Breast epithelium (tissue), 4 donors: ENCODE results near the gene NRXN2. TPM values are rescaled to one million over a fixed set of nuclear protein-coding genes. Genes with fewer than 3 reads are reported as not detected.

Experiments
- DNase-seq, 2 donors: peaks; one replicate each; pipeline ENCODE4 v3.0.0-alpha.2; 2019; ENCODE audit warnings: low spot score in 2 of 2
- H3K27ac ChIP-seq, 2 donors: fragments of 200-600 bp; sonication (generic) in 1 of 2; one replicate each; pipeline ENCODE4 v1.5.1; 2016 to 2019; ENCODE audit warnings: mild to moderate bottlenecking in 1 of 2
- H3K27me3 ChIP-seq, 2 donors: fragments of 200-600 bp; sonication (generic) in 1 of 2; one replicate each; pipeline versions ENCODE4 v1.5.1 to v1.6.0; 2017 to 2019; ENCODE audit warnings: control low read depth in 1 of 2, mild to moderate bottlenecking in 1 of 2
- H3K36me3 ChIP-seq: fragments of 200-600 bp; one replicate; pipeline ENCODE4 v1.5.1; 2019
- H3K4me1 ChIP-seq, 2 donors: fragments of 200-600 bp; sonication (generic); one replicate each; pipeline ENCODE4 v1.5.1; 2016 to 2019; ENCODE audit warnings: control low read depth in 1 of 2
- H3K4me3 ChIP-seq, 3 donors: fragments of 200-600 bp; sonication (generic); 1 replicate in 2 of 3; 2 replicates in 1 of 3; pipeline ENCODE4 v1.5.1; 2016 to 2019; ENCODE audit warnings: mild to moderate bottlenecking in 3 of 3, moderate library complexity in 2 of 3
- H3K9me3 ChIP-seq, 2 donors: fragments of 200-600 bp; sonication (generic) in 1 of 2; one replicate each; pipeline ENCODE4 v1.5.1; 2016 to 2019; ENCODE audit warnings: control low read depth in 1 of 2
- POLR2A ChIP-seq: fragments of 450-650 bp; IDR thresholded peaks from one replicate; pipeline ENCODE4 v1.6.1; 2016; ENCODE audit warnings: antibody characterized with exemption, mild to moderate bottlenecking, moderate library complexity
- POLR2AphosphoS5 ChIP-seq, 3 donors: sonication (generic); formaldehyde crosslinking; IDR thresholded peaks; one replicate each; pipeline ENCODE4 v1.6.1; 2017; ENCODE audit warnings: antibody characterized with exemption in 3 of 3
- intact Hi-C: fragments of 100-400 bp; cut with DNase I; formaldehyde crosslinking; loops from one replicate; pipeline ENCODE4 v1.15.1; 2023; ENCODE audit warnings: low total_unique reads
- total RNA-seq, 3 donors: library from RNA; depleted of rRNA; stranded (reverse); fragments of >200 nt; gene quantifications; one replicate each; pipeline ENCODE4 v1.1.0, GENCODE V29; 2016
- TF ChIP-seq, protein P1 (sequence below), 3 donors: fragments of 450-650 bp; IDR thresholded peaks; one replicate each; pipeline ENCODE4 v1.5.1; 2016 to 2017; ENCODE audit warnings: antibody characterized with exemption in 3 of 3, mild to moderate bottlenecking in 3 of 3, moderate library complexity in 3 of 3

Gene NRXN2
- total RNA-seq, 3 donors from 2014 or later: 1.8 to 4.3 (median 3.5) TPM

DNA sequence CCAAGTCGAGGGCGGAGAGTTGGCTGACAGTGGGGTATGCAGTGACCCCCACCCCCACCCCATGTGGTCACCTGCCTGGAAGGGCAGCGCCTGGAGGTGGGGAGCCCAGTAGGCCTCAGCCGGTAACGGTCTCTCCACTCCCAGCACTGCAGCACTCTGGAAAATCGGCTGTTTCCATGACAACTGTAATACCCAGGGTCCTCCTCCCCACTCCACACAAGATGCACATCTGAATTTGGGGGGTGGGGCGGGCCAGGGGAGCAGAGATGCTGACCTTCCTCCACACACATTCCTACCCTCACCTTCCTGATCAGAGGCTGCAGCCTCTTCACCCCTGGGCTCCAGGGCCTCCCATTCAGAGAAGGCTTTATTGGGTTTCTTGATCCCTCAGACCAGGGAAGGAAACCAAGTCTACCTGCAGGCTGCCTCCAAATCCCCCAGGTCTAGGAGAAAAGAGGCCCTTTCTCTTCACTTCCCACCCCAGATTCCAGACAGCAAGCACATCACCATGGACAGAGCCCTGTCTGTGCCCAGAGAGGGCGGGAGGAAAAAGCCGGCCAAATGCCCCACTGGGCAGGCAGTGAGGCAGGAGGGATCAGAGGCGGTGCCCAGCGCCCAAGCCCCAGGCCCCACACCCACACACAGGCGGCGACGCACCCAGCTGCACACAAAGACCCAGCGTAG is 85.5 kb downstream of the NRXN2 start:
- H3K4me3 ChIP-seq: peak overlapping the region in 2 of 3 donors; percentile 29 to 48
- TF ChIP-seq, protein P1, sequence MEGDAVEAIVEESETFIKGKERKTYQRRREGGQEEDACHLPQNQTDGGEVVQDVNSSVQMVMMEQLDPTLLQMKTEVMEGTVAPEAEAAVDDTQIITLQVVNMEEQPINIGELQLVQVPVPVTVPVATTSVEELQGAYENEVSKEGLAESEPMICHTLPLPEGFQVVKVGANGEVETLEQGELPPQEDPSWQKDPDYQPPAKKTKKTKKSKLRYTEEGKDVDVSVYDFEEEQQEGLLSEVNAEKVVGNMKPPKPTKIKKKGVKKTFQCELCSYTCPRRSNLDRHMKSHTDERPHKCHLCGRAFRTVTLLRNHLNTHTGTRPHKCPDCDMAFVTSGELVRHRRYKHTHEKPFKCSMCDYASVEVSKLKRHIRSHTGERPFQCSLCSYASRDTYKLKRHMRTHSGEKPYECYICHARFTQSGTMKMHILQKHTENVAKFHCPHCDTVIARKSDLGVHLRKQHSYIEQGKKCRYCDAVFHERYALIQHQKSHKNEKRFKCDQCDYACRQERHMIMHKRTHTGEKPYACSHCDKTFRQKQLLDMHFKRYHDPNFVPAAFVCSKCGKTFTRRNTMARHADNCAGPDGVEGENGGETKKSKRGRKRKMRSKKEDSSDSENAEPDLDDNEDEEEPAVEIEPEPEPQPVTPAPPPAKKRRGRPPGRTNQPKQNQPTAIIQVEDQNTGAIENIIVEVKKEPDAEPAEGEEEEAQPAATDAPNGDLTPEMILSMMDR (IDR thresholded peaks at IDR 0.05): no peak
- TF ChIP-seq POLR2A (no peak), POLR2AphosphoS5 (IDR thresholded peaks at IDR 0.05) (no peak)
- H3K36me3 ChIP-seq: no peaks in the 10 kb centered on the region
- peaks cover 0 to 42% of the 10 kb centered on the region in 2 donors for H3K27me3 ChIP-seq
- intact Hi-C loops: no loop called here
- H3K4me1 ChIP-seq: no peaks in the 10 kb centered on the region
- H3K27ac ChIP-seq: no peak overlapping the region
- H3K9me3 ChIP-seq: no peaks in the 10 kb centered on the region
- DNase-seq: no peak

DNA sequence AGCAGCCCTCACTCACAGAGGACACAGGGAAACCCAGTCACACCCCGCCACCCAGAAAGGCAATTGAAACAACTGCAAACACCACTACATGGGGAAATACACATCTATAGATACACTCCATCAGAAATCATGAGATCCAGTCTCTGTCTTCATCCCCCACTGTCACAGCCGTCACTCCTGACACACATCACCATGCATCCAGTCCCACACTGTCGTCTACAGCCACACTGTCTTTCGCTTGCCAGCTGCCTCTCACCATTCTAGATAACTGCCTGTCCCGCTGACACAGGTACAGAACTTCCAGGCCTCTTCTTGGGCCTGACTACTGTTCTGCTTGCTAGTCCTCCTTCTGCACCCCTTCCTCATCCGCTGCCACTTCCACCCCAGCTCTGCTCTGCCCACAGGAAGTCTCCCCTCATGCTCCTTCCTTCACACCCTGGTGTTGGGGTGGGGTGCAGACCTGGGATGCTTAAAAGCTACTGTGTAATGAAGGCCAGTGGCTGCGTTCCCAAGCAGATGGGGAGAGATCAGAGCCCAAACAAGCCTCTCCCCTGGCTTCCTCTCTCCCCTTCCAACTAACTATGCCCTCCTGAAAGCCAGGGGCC is 89.3 kb downstream of the NRXN2 start:
- H3K36me3 ChIP-seq: no peaks in the 10 kb centered on the region
- no peak overlapping the region for H3K27ac ChIP-seq
- H3K27me3 ChIP-seq: peaks cover 0 to 18% of the 10 kb centered on the region in 2 donors

DNA sequence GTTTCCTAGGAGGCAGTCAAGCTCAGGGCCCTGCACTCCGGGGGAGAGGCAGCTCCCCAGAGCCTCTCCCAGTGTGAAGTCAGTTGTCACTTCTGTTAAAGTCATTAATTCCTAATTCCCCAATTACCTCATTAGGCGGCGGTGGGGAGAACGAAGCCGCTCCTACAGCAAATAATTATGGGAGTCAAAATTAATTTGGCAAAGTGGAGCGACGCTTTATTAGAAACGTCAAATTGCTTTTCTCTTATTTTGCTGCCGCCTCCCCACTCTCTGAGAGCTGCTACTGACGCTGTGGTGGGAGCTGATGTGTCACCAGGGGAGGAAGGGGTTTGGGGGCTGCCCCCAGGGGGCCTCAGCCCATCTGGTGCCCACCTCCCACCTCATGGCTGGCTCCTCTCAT is 90.3 kb downstream of the NRXN2 start:
- TF ChIP-seq POLR2AphosphoS5 (IDR thresholded peaks at IDR 0.05) (no peak), POLR2A (no peak)
- TF ChIP-seq, protein P1 (IDR thresholded peaks at IDR 0.05): no peak
- no peak overlapping the region for H3K4me3 ChIP-seq
- H3K36me3 ChIP-seq: no peaks in the 10 kb centered on the region
- H3K4me1 ChIP-seq: no peaks in the 10 kb centered on the region
- H3K9me3 ChIP-seq: no peaks in the 10 kb centered on the region
- intact Hi-C loops: no loop called here
- no peak for DNase-seq
- H3K27ac ChIP-seq: no peak overlapping the region
- peaks cover 0 to 8% of the 10 kb centered on the region in 2 donors for H3K27me3 ChIP-seq

More for the DNA sequence above, 89.3 kb downstream of the NRXN2 start:
- TF ChIP-seq POLR2AphosphoS5 (IDR thresholded peaks at IDR 0.05): no peak
- TF ChIP-seq, protein P1 (IDR thresholded peaks at IDR 0.05): no peak
- TF ChIP-seq POLR2A: no peak
- Histone ChIP-seq H3K4me1 (no peaks in the 10 kb centered on the region), H3K4me3 (no peak overlapping the region), H3K9me3 (no peaks in the 10 kb centered on the region)
- intact Hi-C loops: no loop called here
- DNase-seq: no peak

DNA sequence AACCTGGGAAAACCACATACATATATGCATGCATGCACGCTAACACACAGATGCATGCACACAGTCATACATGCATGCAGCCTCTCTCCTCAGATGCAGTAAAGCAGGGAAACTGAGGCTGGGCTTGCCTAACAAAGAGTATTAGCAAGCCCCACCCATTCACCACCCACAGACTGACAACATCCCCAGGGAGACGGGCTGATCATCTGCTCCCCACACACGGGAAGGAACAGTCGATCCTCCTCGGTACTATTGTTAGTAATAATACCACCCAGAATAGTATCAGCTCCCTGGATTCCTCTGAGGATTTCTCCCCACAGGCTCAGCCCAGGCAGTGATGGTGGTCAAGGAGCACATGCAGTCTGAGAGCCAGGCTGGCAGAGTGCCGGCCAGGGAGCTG is 90.8 kb downstream of the NRXN2 start:
- Histone ChIP-seq H3K4me3 (no peak overlapping the region), H3K4me1 (no peaks in the 10 kb centered on the region), H3K9me3 (no peaks in the 10 kb centered on the region), H3K36me3 (no peaks in the 10 kb centered on the region), H3K27me3 (peaks cover 0 to 4% of the 10 kb centered on the region in 2 donors), H3K27ac (no peak overlapping the region)
- TF ChIP-seq POLR2A: no peak
- no peak for TF ChIP-seq POLR2AphosphoS5 (IDR thresholded peaks at IDR 0.05)
- TF ChIP-seq, protein P1 (IDR thresholded peaks at IDR 0.05): no peak
- intact Hi-C loops: no loop called here
- DNase-seq: no peak

GRCh38 chr11:64631675-64632074 is 91.3 kb downstream of the NRXN2 start:
- Histone ChIP-seq H3K9me3 (no peaks in the 10 kb centered on the region), H3K4me1 (no peaks in the 10 kb centered on the region), H3K27ac (no peak overlapping the region), H3K27me3 (no peaks in the 10 kb centered on the region), H3K36me3 (no peaks in the 10 kb centered on the region), H3K4me3 (no peak overlapping the region)
- DNase-seq: no peak
- TF ChIP-seq, protein P1 (IDR thresholded peaks at IDR 0.05): no peak
- TF ChIP-seq POLR2AphosphoS5 (IDR thresholded peaks at IDR 0.05) (no peak), POLR2A (no peak)
- intact Hi-C loops: no loop called here
